HG02623 (cell line): ENCODE data around the gene AFF2.

Experiments
- ATAC-seq: cut with Tn5 transposase; IDR thresholded peaks from one replicate; pipeline ENCODE4 v1.9.1; 2021; ENCODE audit warnings: moderate library complexity; ENCODE audit not compliant: unreplicated experiment

AFF2 gene

GRCh38 chrX:148991502-148991901 lies 491.1 kb downstream of the AFF2 start:
- no peak for ATAC-seq

GRCh38 chrX:148995661-148996060 lies 495.2 kb downstream of the AFF2 start:
- no peak for ATAC-seq

GRCh38 chrX:149002320-149002719 lies 501.9 kb downstream of the AFF2 start:
- ATAC-seq: no peak

GRCh38 chrX:149003863-149004660 lies 503.6 kb downstream of the AFF2 start:
- ATAC-seq: no peak

GRCh38 chrX:149004936-149005335 lies 504.5 kb downstream of the AFF2 start:
- ATAC-seq: no peak

GRCh38 chrX:149006235-149006634 lies 505.8 kb downstream of the AFF2 start:
- ATAC-seq: no peak

GRCh38 chrX:149007423-149007822 lies 507.0 kb downstream of the AFF2 start:
- no peak for ATAC-seq

- no peak for ATAC-seq
These were observed 509.8 kb downstream of the AFF2 start for GRCh38 chrX:149010013-149010852.

GRCh38 chrX:149010853-149011224 lies 510.4 kb downstream of the AFF2 start:
- ATAC-seq: no peak

GRCh38 chrX:149013081-149013480 lies 512.7 kb downstream of the AFF2 start:
- no peak for ATAC-seq

GRCh38 chrX:149021159-149021558 lies 520.7 kb downstream of the AFF2 start:
- ATAC-seq: no peak

GRCh38 chrX:149022485-149022884 lies 522.1 kb downstream of the AFF2 start:
- ATAC-seq: no peak

GRCh38 chrX:149032449-149032848 lies 532.0 kb downstream of the AFF2 start:
- ATAC-seq: no peak

- ATAC-seq: no peak
These were observed 535.7 kb downstream of the AFF2 start for GRCh38 chrX:149036086-149036485.

GRCh38 chrX:149037281-149037870 lies 537.0 kb downstream of the AFF2 start:
- ATAC-seq: no peak

- ATAC-seq: no peak
These were observed 538.6 kb downstream of the AFF2 start for GRCh38 chrX:149039057-149039456.

- no peak for ATAC-seq
These were observed 540.6 kb downstream of the AFF2 start for GRCh38 chrX:149040873-149041535.

GRCh38 chrX:149043401-149043800 lies 543.0 kb downstream of the AFF2 start:
- no peak for ATAC-seq

- ATAC-seq: no peak
These were observed 544.1 kb downstream of the AFF2 start for GRCh38 chrX:149044471-149044870.

- no peak for ATAC-seq
These were observed 545.3 kb downstream of the AFF2 start for GRCh38 chrX:149045645-149046210.
